Fibroblast of pulmonary artery (primary cell): Measurements from ENCODE around the gene MICU1.
A peak's percentile ranks its signal among the peaks of the same experiment; 100 is the strongest.

ENCODE experiments used
- DNase-seq: peaks from one replicate; pipeline ENCODE4 v3.0.0-alpha.2; 2010; ENCODE audit warnings: low read depth
- H3K4me3 ChIP-seq: replicated peaks from 2 replicates; pipeline ENCODE4 v1.5.1; 2011; ENCODE audit warnings: low read depth, mild to moderate bottlenecking, control low read depth, low read length, moderate library complexity
- CTCF ChIP-seq: IDR thresholded peaks from 2 replicates; pipeline ENCODE4 v1.5.1; 2011; ENCODE audit warnings: mild to moderate bottlenecking, control low read depth, low read length, inconsistent platforms; ENCODE audit errors: missing control alignments

The MICU1 gene

GRCh38 chr10:72499701-72500100, 126.2 kb downstream of the MICU1 start:
- DNase-seq, result no peak
- H3K4me3 ChIP-seq, result no peak overlapping the region
- TF ChIP-seq CTCF, result no peak

GRCh38 chr10:72490951-72491350, 134.9 kb downstream of the MICU1 start:
- no peak for TF ChIP-seq CTCF
- peak; percentile 35 for DNase-seq
- no peak overlapping the region for H3K4me3 ChIP-seq

- no peak overlapping the region for H3K4me3 ChIP-seq
- no peak for TF ChIP-seq CTCF
- DNase-seq, result no peak
Measured at GRCh38 chr10:72487521-72487920, 138.4 kb downstream of the MICU1 start.

GRCh38 chr10:72487116-72487515, 138.8 kb downstream of the MICU1 start:
- H3K4me3 ChIP-seq, result no peak overlapping the region
- TF ChIP-seq CTCF, result no peak
- no peak for DNase-seq

GRCh38 chr10:72485701-72486100, 140.2 kb downstream of the MICU1 start:
- TF ChIP-seq CTCF, result no peak
- no peak overlapping the region for H3K4me3 ChIP-seq
- no peak for DNase-seq

GRCh38 chr10:72484521-72484920, 141.4 kb downstream of the MICU1 start:
- no peak for TF ChIP-seq CTCF
- DNase-seq, result no peak
- no peak overlapping the region for H3K4me3 ChIP-seq

GRCh38 chr10:72483471-72483870, 142.4 kb downstream of the MICU1 start:
- TF ChIP-seq CTCF, result no peak
- H3K4me3 ChIP-seq, result no peak overlapping the region
- DNase-seq, result no peak
